Type B pancreatic cell (in vitro differentiated cells): ENCODE results near the gene DNAAF1. TPM values are rescaled to one million over a fixed set of nuclear protein-coding genes. Genes with fewer than 3 reads are reported as not detected.
A peak's percentile ranks its signal among the peaks of the same experiment; 100 is the strongest.

ENCODE experiments used
- DNase-seq: peaks from one replicate; pipeline ENCODE4 v3.0.0; 2021; ENCODE audit warnings: mixed read lengths; ENCODE audit not compliant: unreplicated experiment; ENCODE audit errors: extremely low spot score
- H3K27ac Mint-ChIP-seq: 2 replicates; pipeline ENCODE4 v1.8.0; 2021; ENCODE audit warnings: mild to moderate bottlenecking, mixed read lengths
- H3K27me3 Mint-ChIP-seq: 2 replicates; pipeline ENCODE4 v1.8.0; 2021; ENCODE audit warnings: mixed read lengths
- H3K36me3 Mint-ChIP-seq: 2 replicates; pipeline ENCODE4 v1.8.0; 2021; ENCODE audit warnings: mixed read lengths
- H3K4me1 Mint-ChIP-seq: one replicate; pipeline ENCODE4 v1.8.0; 2021; ENCODE audit warnings: mixed read lengths; ENCODE audit not compliant: unreplicated experiment
- H3K4me3 Mint-ChIP-seq: 2 replicates; pipeline ENCODE4 v1.8.0; 2021; ENCODE audit warnings: mild to moderate bottlenecking, mixed read lengths
- H3K9me3 Mint-ChIP-seq: 2 replicates; pipeline ENCODE4 v1.8.0; 2021; ENCODE audit warnings: mixed read lengths
- total RNA-seq: library from RNA; stranded (reverse); gene quantifications from 2 replicates; pipeline ENCODE4 v1.2.1, GENCODE V29; 2021; ENCODE audit warnings: low replicate concordance
- TF ChIP-seq, protein P1 (sequence below): fragments of 200-600 bp; sonication (generic); conservative IDR thresholded peaks from 2 replicates; pipeline ENCODE4 v1.5.0; 2021; ENCODE audit warnings: antibody characterized with exemption, mild to moderate bottlenecking

Gene DNAAF1
- total RNA-seq, 1 donor from 2014 or later = 3.2 TPM

DNA sequence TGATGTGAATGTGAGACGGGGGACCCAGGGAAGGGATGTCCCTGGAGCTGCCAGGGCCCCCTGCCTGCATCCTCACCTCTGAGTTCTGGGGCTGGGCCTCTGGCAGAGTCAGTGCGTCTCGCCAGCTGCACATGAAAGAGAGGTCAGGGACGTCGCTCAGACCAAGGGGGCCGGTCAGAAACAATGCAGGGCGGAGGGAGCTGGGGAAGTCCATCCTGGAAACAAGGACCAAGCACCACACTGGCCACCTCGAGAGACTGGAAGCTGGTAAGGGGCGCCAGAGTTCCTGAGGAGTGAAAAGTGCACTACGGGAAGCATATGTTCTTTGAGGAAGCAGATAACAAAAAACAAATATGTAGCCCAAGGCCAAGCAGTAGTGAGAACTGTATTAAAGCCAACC, 39.7 kb downstream of the DNAAF1 start:
- no peak for DNase-seq
- no peaks in the 10 kb centered on the region for H3K9me3 Mint-ChIP-seq
- no peaks in the 10 kb centered on the region for H3K27me3 Mint-ChIP-seq
- TF ChIP-seq, protein P1, sequence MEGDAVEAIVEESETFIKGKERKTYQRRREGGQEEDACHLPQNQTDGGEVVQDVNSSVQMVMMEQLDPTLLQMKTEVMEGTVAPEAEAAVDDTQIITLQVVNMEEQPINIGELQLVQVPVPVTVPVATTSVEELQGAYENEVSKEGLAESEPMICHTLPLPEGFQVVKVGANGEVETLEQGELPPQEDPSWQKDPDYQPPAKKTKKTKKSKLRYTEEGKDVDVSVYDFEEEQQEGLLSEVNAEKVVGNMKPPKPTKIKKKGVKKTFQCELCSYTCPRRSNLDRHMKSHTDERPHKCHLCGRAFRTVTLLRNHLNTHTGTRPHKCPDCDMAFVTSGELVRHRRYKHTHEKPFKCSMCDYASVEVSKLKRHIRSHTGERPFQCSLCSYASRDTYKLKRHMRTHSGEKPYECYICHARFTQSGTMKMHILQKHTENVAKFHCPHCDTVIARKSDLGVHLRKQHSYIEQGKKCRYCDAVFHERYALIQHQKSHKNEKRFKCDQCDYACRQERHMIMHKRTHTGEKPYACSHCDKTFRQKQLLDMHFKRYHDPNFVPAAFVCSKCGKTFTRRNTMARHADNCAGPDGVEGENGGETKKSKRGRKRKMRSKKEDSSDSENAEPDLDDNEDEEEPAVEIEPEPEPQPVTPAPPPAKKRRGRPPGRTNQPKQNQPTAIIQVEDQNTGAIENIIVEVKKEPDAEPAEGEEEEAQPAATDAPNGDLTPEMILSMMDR = no peak
- peak overlapping the region; percentile 96 for H3K4me3 Mint-ChIP-seq
- peaks cover 5% of the 10 kb centered on the region for H3K36me3 Mint-ChIP-seq
- H3K4me1 Mint-ChIP-seq = peaks cover 10% of the 10 kb centered on the region
- no peak overlapping the region for H3K27ac Mint-ChIP-seq

DNA sequence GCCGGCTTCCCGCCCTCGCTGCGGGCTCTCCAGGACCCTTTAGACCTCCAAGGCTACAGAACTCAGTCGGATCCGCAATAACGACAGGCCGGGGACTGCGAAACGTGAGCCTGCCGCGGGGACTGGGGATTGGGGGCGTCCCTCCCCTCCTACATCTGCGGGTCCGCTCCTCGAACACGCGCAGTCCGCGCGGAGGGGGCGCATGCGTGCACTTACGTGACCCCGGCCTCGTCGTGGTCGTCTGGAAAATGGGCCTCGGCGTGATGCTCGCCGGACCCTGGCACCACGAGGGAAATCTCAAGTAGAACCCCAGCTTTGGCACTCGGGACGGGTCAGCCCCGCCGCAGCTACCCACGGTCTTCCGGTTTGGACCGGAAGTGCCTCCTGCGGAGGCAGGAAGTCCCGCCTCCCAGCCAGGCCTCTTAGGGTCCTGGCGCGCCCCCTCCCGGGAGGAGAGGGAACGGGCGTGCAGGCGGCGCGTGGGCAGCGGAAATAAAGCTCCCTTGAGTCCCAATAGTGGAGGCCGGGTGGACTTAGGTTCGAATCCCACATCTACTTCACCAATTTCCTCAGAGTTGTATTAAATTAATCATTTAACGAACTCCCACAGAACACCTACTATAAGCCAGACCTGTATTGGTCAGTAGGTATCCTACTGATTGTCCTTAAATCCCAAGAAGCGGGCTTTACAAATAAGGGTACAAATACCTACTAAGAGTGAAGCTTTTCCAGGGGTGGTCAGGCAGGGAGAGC, 41.8 kb downstream of the DNAAF1 start, which contains the start of gene TAF1C:
TSS of gene TAF1C (minus strand) at position 373 of the 753 bp plus-strand sequence. CDS start 2,069 bp downstream, outside the sequence.
- Mint-ChIP-seq H3K4me1 (peaks cover 10% of the 10 kb centered on the region), H3K27me3 (no peaks in the 10 kb centered on the region), H3K36me3 (peaks cover 5% of the 10 kb centered on the region), H3K27ac (peak within 1 kb of the TSS; percentile 66), H3K4me3 (peak within 1 kb of the TSS; percentile 96), H3K9me3 (no peaks in the 10 kb centered on the region)
- DNase-seq = peak; percentile 94
- TF ChIP-seq, protein P1 = peak; percentile 97

DNA sequence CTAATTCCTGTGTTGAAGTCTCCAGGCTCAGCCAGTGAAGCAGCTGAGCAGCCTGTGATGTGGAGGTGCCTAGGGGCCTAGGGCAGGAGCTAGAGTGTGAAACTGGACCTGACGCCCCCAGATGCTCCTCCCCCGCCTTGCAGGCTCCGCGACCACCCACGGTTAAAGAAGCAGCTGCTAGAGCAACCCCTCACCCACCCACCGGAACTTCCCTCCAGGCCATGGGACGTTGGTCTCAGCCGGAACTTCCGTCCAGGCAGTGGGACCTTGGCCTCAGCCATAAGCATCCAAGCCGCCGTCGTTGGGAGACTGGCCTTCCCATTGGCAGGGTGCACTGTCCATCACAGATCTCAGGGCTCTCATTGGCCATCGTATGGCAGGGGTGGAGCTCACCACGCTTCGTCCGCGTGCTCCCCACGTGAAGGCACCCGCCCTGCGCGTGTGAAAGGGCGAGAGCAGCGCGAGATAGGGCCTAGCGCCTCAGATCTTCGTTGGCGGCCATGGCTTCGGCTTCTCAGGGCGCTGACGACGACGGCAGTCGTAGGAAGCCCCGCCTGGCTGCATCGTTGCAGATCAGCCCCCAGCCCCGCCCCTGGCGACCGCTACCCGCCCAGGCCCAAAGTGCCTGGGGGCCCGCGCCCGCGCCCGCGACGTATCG, 45.8 kb downstream of the DNAAF1 start, which contains the start of gene ADAD2:
TSS of gene ADAD2 (plus strand) at position 427 of the 658 bp plus-strand sequence. CDS start at position 501, 74 bp downstream.
- H3K4me1 Mint-ChIP-seq = peaks cover 10% of the 10 kb centered on the region
- H3K27me3 Mint-ChIP-seq = no peaks in the 10 kb centered on the region
- H3K36me3 Mint-ChIP-seq = no peaks in the 10 kb centered on the region
- no peak within 1 kb of the TSS for H3K4me3 Mint-ChIP-seq
- TF ChIP-seq, protein P1 = no peak
- H3K9me3 Mint-ChIP-seq = no peaks in the 10 kb centered on the region
- DNase-seq = no peak
- no peak within 1 kb of the TSS for H3K27ac Mint-ChIP-seq

DNA sequence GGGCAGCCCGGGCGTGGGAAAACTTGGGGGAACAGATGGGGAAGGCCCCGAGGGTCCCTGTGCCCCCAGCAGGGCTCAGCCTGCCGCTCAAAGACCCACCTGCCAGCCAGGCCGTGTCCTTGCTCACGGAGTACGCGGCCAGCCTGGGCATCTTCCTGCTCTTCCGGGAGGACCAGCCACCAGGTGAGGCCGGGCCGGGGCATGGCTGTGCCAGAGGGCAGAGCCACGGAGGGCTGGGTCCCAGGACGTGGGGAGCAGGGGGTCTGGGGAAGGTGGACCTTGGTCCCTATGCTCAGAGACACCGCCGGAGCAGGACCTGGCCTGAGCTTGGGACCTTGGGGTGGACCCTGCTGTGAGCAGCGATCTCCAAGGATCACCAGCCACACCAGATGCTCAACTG, 46.4 kb downstream of the DNAAF1 start:
- TF ChIP-seq, protein P1 = no peak
- no peaks in the 10 kb centered on the region for H3K36me3 Mint-ChIP-seq

DNA sequence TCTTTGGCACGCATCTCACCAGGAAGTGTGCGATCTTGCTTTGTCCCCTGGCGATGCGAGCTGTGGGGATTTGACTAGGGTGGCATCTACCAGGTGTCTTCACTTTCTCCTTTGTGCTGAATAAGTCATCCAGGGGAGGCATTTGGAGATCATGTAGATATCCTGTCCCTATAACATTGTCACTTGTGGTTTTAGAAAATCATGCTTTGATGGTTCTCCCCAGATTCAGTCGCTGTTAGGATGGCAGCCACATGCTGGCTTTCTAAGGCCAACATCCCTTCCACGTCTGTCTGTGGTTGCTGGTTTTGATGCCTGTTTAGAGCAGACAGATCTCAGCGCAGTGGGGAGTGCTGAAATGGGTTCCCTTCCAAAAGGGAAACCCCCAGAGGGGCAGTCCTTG, 48.4 kb downstream of the DNAAF1 start:
- Mint-ChIP-seq H3K9me3 (no peaks in the 10 kb centered on the region), H3K4me1 (peaks cover 10% of the 10 kb centered on the region), H3K36me3 (no peaks in the 10 kb centered on the region), H3K27ac (no peak overlapping the region), H3K4me3 (no peak overlapping the region), H3K27me3 (no peaks in the 10 kb centered on the region)
- TF ChIP-seq, protein P1 = no peak
- DNase-seq = no peak

More for the DNA sequence above, 46.4 kb downstream of the DNAAF1 start:
- H3K9me3 Mint-ChIP-seq = no peaks in the 10 kb centered on the region
- H3K4me1 Mint-ChIP-seq = peaks cover 10% of the 10 kb centered on the region
- H3K4me3 Mint-ChIP-seq = no peak overlapping the region
- H3K27ac Mint-ChIP-seq = no peak overlapping the region
- no peaks in the 10 kb centered on the region for H3K27me3 Mint-ChIP-seq
- DNase-seq = no peak
